Neural cell (in vitro differentiated cells): ENCODE measurements around the gene DPP6. TPM values are rescaled to one million over a fixed set of nuclear protein-coding genes. Genes with fewer than 3 reads are reported as not detected.

ENCODE experiments used
- H2AFZ ChIP-seq: fragments of 200-600, 300-800 bp; sonication (generic), shearing (Covaris generic); 2 replicates; pipeline ENCODE4 v1.6.0; 2014; ENCODE audit warnings: low read depth, mild to moderate bottlenecking, antibody characterized with exemption, low read length, moderate library complexity
- H3F3A ChIP-seq: fragments of 200-600 bp; shearing (Covaris generic); 2 replicates; pipeline ENCODE4 v1.6.1; 2016; ENCODE audit warnings: mild to moderate bottlenecking, moderate library complexity, mixed read lengths, antibody characterized with exemption, low read length; ENCODE audit not compliant: insufficient read depth, poor library complexity, severe bottlenecking
- H3K27ac ChIP-seq: fragments of 200-600, 300-800 bp; sonication (generic), shearing (Covaris generic); 2 replicates; pipeline ENCODE4 v1.5.1; 2014; ENCODE audit warnings: mild to moderate bottlenecking, low read length, moderate library complexity
- H3K27me3 ChIP-seq: fragments of 300-800, 200-600 bp; sonication (generic), shearing (Covaris generic); 2 replicates; pipeline ENCODE4 v1.6.0; 2014; ENCODE audit warnings: mild to moderate bottlenecking, low read depth, low read length, moderate library complexity; ENCODE audit not compliant: insufficient read depth
- H3K36me3 ChIP-seq: fragments of 300-800, 200-600 bp; sonication (generic), shearing (Covaris generic); 2 replicates; pipeline ENCODE4 v1.5.1; 2014; ENCODE audit warnings: mild to moderate bottlenecking, antibody characterized with exemption, low read length, moderate library complexity; ENCODE audit not compliant: insufficient read depth
- H3K4me2 ChIP-seq: fragments of 300-800, 200-600 bp; sonication (generic), shearing (Covaris generic); 2 replicates; pipeline ENCODE4 v1.6.0; 2014; ENCODE audit warnings: mild to moderate bottlenecking, low read length
- H3K4me3 ChIP-seq: fragments of 300-800, 200-600 bp; sonication (generic), shearing (Covaris generic); 2 replicates; pipeline ENCODE4 v1.5.1; 2014; ENCODE audit warnings: mild to moderate bottlenecking, low read length, moderate library complexity
- H3K79me2 ChIP-seq: fragments of 200-600 bp; shearing (Covaris generic); replicated peaks from 2 replicates; pipeline ENCODE4 v1.6.0; 2014; ENCODE audit warnings: mild to moderate bottlenecking, low read length, moderate library complexity; ENCODE audit not compliant: insufficient read depth
- H3K9ac ChIP-seq: fragments of 300-800, 200-600 bp; sonication (generic), shearing (Covaris generic); 2 replicates; pipeline ENCODE4 v1.6.1; 2016; ENCODE audit warnings: mild to moderate bottlenecking, low read length, mixed read lengths
- H3K9me2 ChIP-seq: fragments of 200-600 bp; shearing (Covaris generic); 2 replicates; pipeline ENCODE4 v1.6.1; 2016; ENCODE audit warnings: mild to moderate bottlenecking, low read length, mixed read lengths; ENCODE audit not compliant: insufficient read depth
- H3K9me3 ChIP-seq: fragments of 200-600, 300-800 bp; sonication (generic), shearing (Covaris generic); 2 replicates; pipeline ENCODE4 v1.6.1; 2016; ENCODE audit warnings: mild to moderate bottlenecking, mixed run types, low read length, moderate library complexity, mixed read lengths
- H4K20me1 ChIP-seq: fragments of 200-600 bp; shearing (Covaris generic); 2 replicates; pipeline ENCODE4 v1.6.1; 2016; ENCODE audit warnings: mild to moderate bottlenecking, mixed run types; ENCODE audit not compliant: insufficient read depth
- CTCF ChIP-seq: fragments of 450-650 bp; IDR thresholded peaks from 2 replicates; pipeline ENCODE4 v1.5.1; 2014; ENCODE audit warnings: antibody characterized with exemption, mild to moderate bottlenecking, moderate library complexity; ENCODE audit not compliant: poor library complexity, severe bottlenecking
- EP300 ChIP-seq: fragments of 450-650 bp; conservative IDR thresholded peaks from 2 replicates; pipeline ENCODE4 v1.6.1; 2014; ENCODE audit warnings: antibody characterized with exemption, mild to moderate bottlenecking, moderate library complexity; ENCODE audit not compliant: poor library complexity, severe bottlenecking
- EZH2 ChIP-seq: fragments of 200-600, 300-800 bp; shearing (Covaris generic), sonication (generic); IDR thresholded peaks from 2 replicates; pipeline ENCODE4 v1.6.1; 2014; ENCODE audit warnings: antibody characterized with exemption, low read length, borderline replicate concordance, mild to moderate bottlenecking; ENCODE audit not compliant: insufficient read depth, poor library complexity, severe bottlenecking
- MXI1 ChIP-seq: fragments of 450-650 bp; conservative IDR thresholded peaks from 2 replicates; pipeline ENCODE4 v1.6.1; 2014; ENCODE audit warnings: antibody characterized with exemption, mild to moderate bottlenecking; ENCODE audit not compliant: poor library complexity, severe bottlenecking
- POLR2AphosphoS5 ChIP-seq: IDR thresholded peaks from 2 replicates; pipeline ENCODE4 v1.6.1; 2012
- RAD21 ChIP-seq: fragments of 450-650 bp; conservative IDR thresholded peaks from 2 replicates; pipeline ENCODE4 v1.6.1; 2014; ENCODE audit warnings: antibody characterized with exemption, mild to moderate bottlenecking, moderate library complexity
- SMC3 ChIP-seq: fragments of 450-650 bp; conservative IDR thresholded peaks from 2 replicates; pipeline ENCODE4 v1.6.1; 2014; ENCODE audit warnings: antibody characterized with exemption, mild to moderate bottlenecking, moderate library complexity; ENCODE audit not compliant: poor library complexity
- TAF1 ChIP-seq: IDR thresholded peaks from 2 replicates; pipeline ENCODE4 v1.6.1; 2012; ENCODE audit warnings: low read depth
- polyA plus RNA-seq: library from polyadenylated mRNA; depleted of rRNA; stranded (reverse); fragments of >200 nt; gene quantifications from 2 replicates; pipeline ENCODE4 v1.2.3, GENCODE V29; 2014
- TF ChIP-seq, protein P1 (sequence below): IDR thresholded peaks from 2 replicates; pipeline ENCODE4 v1.6.1; 2012; ENCODE audit warnings: borderline replicate concordance

Gene DPP6
- polyA plus RNA-seq, 1 donor from 2014 or later = 20.4 TPM

- Histone ChIP-seq H3K79me2 (no peaks in the 10 kb centered on the region), H3F3A (no peaks in the 10 kb centered on the region), H3K9me2 (no peaks in the 10 kb centered on the region), H3K4me2 (no peak overlapping the region), H3K9me3 (no peaks in the 10 kb centered on the region), H2AFZ (no peak overlapping the region), H3K9ac (no peak overlapping the region), H3K27me3 (no peaks in the 10 kb centered on the region), H3K27ac (no peak overlapping the region), H3K4me3 (no peak overlapping the region), H4K20me1 (no peaks in the 10 kb centered on the region), H3K36me3 (no peaks in the 10 kb centered on the region)
- TF ChIP-seq RAD21 (no peak), CTCF (no peak), EP300 (no peak), POLR2AphosphoS5 (no peak), TAF1 (no peak), EZH2 (no peak), SMC3 (no peak), MXI1 (no peak)
- TF ChIP-seq, protein P1, sequence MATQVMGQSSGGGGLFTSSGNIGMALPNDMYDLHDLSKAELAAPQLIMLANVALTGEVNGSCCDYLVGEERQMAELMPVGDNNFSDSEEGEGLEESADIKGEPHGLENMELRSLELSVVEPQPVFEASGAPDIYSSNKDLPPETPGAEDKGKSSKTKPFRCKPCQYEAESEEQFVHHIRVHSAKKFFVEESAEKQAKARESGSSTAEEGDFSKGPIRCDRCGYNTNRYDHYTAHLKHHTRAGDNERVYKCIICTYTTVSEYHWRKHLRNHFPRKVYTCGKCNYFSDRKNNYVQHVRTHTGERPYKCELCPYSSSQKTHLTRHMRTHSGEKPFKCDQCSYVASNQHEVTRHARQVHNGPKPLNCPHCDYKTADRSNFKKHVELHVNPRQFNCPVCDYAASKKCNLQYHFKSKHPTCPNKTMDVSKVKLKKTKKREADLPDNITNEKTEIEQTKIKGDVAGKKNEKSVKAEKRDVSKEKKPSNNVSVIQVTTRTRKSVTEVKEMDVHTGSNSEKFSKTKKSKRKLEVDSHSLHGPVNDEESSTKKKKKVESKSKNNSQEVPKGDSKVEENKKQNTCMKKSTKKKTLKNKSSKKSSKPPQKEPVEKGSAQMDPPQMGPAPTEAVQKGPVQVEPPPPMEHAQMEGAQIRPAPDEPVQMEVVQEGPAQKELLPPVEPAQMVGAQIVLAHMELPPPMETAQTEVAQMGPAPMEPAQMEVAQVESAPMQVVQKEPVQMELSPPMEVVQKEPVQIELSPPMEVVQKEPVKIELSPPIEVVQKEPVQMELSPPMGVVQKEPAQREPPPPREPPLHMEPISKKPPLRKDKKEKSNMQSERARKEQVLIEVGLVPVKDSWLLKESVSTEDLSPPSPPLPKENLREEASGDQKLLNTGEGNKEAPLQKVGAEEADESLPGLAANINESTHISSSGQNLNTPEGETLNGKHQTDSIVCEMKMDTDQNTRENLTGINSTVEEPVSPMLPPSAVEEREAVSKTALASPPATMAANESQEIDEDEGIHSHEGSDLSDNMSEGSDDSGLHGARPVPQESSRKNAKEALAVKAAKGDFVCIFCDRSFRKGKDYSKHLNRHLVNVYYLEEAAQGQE = no peak
These were observed 739.4 kb downstream of the DPP6 start for GRCh38 chr7:154791611-154792010.

DNA sequence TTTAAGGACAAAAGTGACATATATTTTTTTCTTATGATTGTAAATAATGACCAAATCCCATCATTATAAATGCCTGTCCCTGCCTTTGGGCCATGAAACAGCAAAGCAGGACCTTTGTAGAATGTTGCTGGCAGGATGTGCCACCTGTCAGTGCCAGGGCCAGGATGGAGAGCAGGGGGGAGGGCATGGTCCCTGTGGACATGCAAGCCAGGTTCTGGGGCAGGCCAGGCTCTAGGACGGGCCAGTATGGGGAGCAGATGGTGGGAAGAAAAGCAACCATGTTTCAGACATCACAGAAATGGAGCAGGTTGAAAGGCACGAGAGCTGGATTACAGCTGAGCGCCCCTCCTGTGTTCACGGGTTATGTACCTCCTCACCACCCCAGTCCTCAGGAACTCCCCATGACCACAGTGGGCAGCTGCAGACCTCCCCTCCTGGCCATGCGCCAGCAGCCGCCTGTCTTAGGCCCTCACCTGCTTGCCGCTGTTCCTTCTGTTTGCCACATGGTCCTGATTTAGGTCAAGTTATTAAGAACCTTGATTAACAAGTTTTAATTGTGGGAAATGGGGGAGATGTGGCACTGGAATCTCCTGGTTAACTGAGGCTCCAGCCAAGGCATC, 740.3 kb downstream of the DPP6 start:
- no peak overlapping the region for H2AFZ ChIP-seq
- H4K20me1 ChIP-seq = no peaks in the 10 kb centered on the region
- H3K4me2 ChIP-seq = no peak overlapping the region
- H3F3A ChIP-seq = no peaks in the 10 kb centered on the region
- no peak overlapping the region for H3K27ac ChIP-seq
- H3K27me3 ChIP-seq = no peaks in the 10 kb centered on the region
- H3K79me2 ChIP-seq = no peaks in the 10 kb centered on the region
- no peaks in the 10 kb centered on the region for H3K9me3 ChIP-seq
- H3K36me3 ChIP-seq = no peaks in the 10 kb centered on the region
- TF ChIP-seq EZH2 = no peak
- H3K9me2 ChIP-seq = no peaks in the 10 kb centered on the region
- no peak overlapping the region for H3K4me3 ChIP-seq
- no peak overlapping the region for H3K9ac ChIP-seq
